ENCODE data around the gene SYCE3. TPM values are rescaled to one million over a fixed set of nuclear protein-coding genes. Genes with fewer than 3 reads are reported as not detected.
A peak's percentile ranks its signal among the peaks of the same experiment; 100 is the strongest.

SYCE3 gene
- total RNA-seq, 2 experiments from 2014 or later = not detected

GRCh38 chr22:50582493-50583293 lies 20.0 kb upstream of the SYCE3 start, which contains the start of gene CHKB:
TSS of gene CHKB (minus strand) at chr22:50582849. CDS start at chr22:50582781, 68 bp downstream.
- TF ChIP-seq EZH2phosphoT487 (IDR thresholded peaks at IDR 0.05; ENCODE audit: borderline replicate concordance, low read depth, low read length) = no peak
- TF ChIP-seq, protein P1, sequence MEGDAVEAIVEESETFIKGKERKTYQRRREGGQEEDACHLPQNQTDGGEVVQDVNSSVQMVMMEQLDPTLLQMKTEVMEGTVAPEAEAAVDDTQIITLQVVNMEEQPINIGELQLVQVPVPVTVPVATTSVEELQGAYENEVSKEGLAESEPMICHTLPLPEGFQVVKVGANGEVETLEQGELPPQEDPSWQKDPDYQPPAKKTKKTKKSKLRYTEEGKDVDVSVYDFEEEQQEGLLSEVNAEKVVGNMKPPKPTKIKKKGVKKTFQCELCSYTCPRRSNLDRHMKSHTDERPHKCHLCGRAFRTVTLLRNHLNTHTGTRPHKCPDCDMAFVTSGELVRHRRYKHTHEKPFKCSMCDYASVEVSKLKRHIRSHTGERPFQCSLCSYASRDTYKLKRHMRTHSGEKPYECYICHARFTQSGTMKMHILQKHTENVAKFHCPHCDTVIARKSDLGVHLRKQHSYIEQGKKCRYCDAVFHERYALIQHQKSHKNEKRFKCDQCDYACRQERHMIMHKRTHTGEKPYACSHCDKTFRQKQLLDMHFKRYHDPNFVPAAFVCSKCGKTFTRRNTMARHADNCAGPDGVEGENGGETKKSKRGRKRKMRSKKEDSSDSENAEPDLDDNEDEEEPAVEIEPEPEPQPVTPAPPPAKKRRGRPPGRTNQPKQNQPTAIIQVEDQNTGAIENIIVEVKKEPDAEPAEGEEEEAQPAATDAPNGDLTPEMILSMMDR (conservative IDR thresholded peaks at IDR 0.05; ENCODE audit: low read length) = no peak; the same call in 1 of the 2 replicates
- Histone ChIP-seq H3K4me2 (ENCODE audit: low read length) (peak within 1 kb of the TSS; percentile 96), H3K27ac (ENCODE audit: low read depth, low read length, poor library complexity, severe bottlenecking) (peak within 1 kb of the TSS; percentile 80), H3K4me1 (ENCODE audit: insufficient read depth, low read length, poor library complexity, severe bottlenecking) (peaks cover 15% of the 10 kb centered on the region), H3K36me3 (ENCODE audit: insufficient read depth, low read length) (peaks cover 39% of the 10 kb centered on the region), H3K9me2 (ENCODE audit: insufficient read depth, low read length) (no peaks in the 10 kb centered on the region), H4K20me1 (ENCODE audit: insufficient read depth, low read length) (0 out of 2 replicates have a peak, but pooled peaks cover 7% of the 10 kb centered on the region), H3K4me3 (ENCODE audit: low read depth, low read length, poor library complexity, severe bottlenecking) (peak within 1 kb of the TSS; percentile 95), H3K79me2 (ENCODE audit: insufficient read depth, low read depth, low read length) (peaks cover 20% of the 10 kb centered on the region), H3K9me3 (ENCODE audit: low read length) (no peaks in the 10 kb centered on the region), H2AFZ (ENCODE audit: low read length) (peak within 1 kb of the TSS; percentile 56)
- ChIA-PET POLR2A (interaction anchor here (1.2 kb wide), 1 partner anchor 265 kb away, joined by 3 read pairs; no protein-coding TSS in a partner anchor), CTCF (ENCODE audit: unreplicated experiment) (no interaction called here)
- DNase-seq (ENCODE audit: low spot score) = peak; percentile 99
- intact Hi-C loops (cut with micrococcal nuclease; ENCODE audit: unreplicated experiment) = loop anchor here (2.0 to 5.0 kb wide), 5 partner anchors 38 to 330 kb away; partner anchors contain the start of genes HDAC10, KLHDC7B, NCAPH2 and TYMP
- no TSS peak for BruUV-seq (replicated peaks)

- peaks cover 20% of the 10 kb centered on the region for H3K79me2 ChIP-seq (ENCODE audit: insufficient read depth, low read depth, low read length)
- H3K4me1 ChIP-seq (ENCODE audit: insufficient read depth, low read length, poor library complexity, severe bottlenecking) = peaks cover 15% of the 10 kb centered on the region
- POLR2A ChIA-PET = interaction anchor here (1.2 kb wide), 1 partner anchor 264 kb away, joined by 3 read pairs; no protein-coding TSS in a partner anchor
- peak overlapping the region; percentile 94 for H3K4me2 ChIP-seq (ENCODE audit: low read length)
- DNase-seq (ENCODE audit: low spot score) = peak; percentile 55
- H2AFZ ChIP-seq (ENCODE audit: low read length) = peak overlapping the region; percentile 56; the same call in 1 of the 2 replicates
- H3K9me2 ChIP-seq (ENCODE audit: insufficient read depth, low read length) = no peaks in the 10 kb centered on the region
- CTCF ChIA-PET (ENCODE audit: unreplicated experiment) = no interaction called here
- H3K36me3 ChIP-seq (ENCODE audit: insufficient read depth, low read length) = peaks cover 45% of the 10 kb centered on the region
- BruUV-seq (replicated peaks) = no TSS peak
- H4K20me1 ChIP-seq (ENCODE audit: insufficient read depth, low read length) = 0 out of 2 replicates have a peak, but pooled peaks cover 7% of the 10 kb centered on the region
- intact Hi-C loops (cut with micrococcal nuclease; ENCODE audit: unreplicated experiment) = loop anchor here (2.0 to 5.0 kb wide), 5 partner anchors 37 to 330 kb away; partner anchors contain the start of genes HDAC10, KLHDC7B, NCAPH2 and TYMP
- H3K9me3 ChIP-seq (ENCODE audit: low read length) = no peaks in the 10 kb centered on the region
- TF ChIP-seq, protein P1 (conservative IDR thresholded peaks at IDR 0.05; ENCODE audit: low read length) = no peak
- no peak for TF ChIP-seq EZH2phosphoT487 (IDR thresholded peaks at IDR 0.05; ENCODE audit: borderline replicate concordance, low read depth, low read length)
- H3K27ac ChIP-seq (ENCODE audit: low read depth, low read length, poor library complexity, severe bottlenecking) = peak overlapping the region; percentile 80
- H3K4me3 ChIP-seq (ENCODE audit: low read depth, low read length, poor library complexity, severe bottlenecking) = peak overlapping the region; percentile 95
These were observed 19.3 kb upstream of the SYCE3 start for GRCh38 chr22:50581950-50582492.

Measured in OCI-LY7 (cell line).